Right renal pelvis (tissue), 4 donors: ENCODE measurements around the gene AIFM1. TPM values are rescaled to one million over a fixed set of nuclear protein-coding genes. Genes with fewer than 3 reads are reported as not detected.

Experiments
- DNase-seq, 4 donors: peaks; one replicate each; pipeline ENCODE4 v3.0.0-alpha.2; 2013; ENCODE audit warnings: low read depth in 4 of 4, low spot score in 3 of 4, missing footprints in 1 of 4
- polyA plus RNA-seq, 4 donors: library from polyadenylated mRNA; unstranded; fragments of 120-200 nt; gene quantifications; one replicate each; pipeline ENCODE4 v1.2.1, GENCODE V29; 2013; ENCODE audit not compliant: insufficient read length in 4 of 4

The AIFM1 gene
- polyA plus RNA-seq, 4 donors = 88.7 to 95.9 (median 92.2) TPM

DNA sequence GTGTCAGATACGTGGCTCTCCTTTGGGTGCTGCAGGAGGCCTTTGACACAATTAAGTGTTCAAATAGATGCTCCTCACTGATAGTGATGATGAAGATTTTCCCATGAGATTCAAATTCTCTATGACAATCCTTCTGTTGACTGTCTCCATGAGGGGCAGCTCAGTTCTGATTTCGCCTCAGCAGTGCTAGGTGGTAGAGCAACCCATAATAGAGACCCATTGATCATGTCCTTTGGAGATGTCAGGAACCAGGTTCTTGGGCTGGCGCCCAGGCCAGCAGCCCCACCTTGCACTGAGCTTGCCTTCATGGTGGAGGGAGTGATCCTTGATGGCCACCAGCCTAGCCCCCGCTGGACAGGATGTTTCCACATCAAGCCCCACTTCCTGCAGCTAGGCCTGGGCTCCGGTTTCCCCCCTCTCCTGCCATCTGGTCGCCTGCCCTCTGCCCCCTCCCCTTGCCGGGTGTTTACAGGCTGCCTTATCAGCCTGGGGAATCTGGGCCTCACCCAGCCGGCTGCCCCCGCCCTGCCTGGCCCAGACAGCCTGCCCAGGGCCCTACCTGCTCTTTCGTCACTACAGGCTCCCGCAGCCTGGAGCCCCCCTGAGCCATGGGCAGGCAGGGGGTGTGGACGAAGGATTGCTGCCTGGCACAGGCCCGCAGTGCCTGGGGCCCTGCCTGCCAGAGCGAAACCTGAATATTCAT lies 68.0 kb downstream of the AIFM1 start:
- no peak for DNase-seq

DNA sequence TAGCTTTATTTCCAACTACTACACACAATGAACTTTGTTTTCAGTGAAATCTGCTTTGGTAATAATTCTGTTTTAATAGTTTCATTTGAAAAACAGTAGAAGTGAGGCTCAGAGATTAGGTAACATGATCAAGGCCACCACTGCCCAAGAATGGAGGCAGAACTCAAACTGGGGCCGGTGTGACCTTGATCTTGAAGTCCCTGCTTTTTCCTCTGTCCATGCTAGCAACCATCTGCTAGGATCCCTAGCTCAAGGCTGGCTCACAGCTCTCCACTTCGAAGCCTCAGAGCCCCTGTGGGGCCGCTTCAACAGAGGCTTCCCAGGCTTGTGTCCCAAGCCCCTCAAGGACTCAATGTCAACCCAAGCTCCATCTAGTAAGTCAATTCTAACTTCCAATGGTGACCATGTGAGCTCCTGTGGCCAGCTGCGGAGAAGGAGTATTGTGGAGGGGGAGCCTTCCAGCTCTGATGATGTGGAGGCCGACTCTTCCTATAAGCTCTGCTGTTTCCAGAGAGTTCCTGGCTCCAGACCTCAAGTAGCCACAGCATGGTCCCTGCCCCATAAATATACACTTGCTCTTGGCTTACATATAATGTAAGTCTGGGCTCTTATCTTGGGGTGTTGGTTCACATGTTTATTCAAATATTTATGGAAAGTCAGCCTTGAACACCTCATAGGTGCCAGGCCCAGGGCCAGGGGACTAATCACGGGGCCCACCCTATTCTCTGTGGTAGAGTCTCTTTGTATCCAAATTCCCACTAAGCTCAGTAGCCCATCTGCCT lies 70.2 kb downstream of the AIFM1 start:
- no peak for DNase-seq

DNA sequence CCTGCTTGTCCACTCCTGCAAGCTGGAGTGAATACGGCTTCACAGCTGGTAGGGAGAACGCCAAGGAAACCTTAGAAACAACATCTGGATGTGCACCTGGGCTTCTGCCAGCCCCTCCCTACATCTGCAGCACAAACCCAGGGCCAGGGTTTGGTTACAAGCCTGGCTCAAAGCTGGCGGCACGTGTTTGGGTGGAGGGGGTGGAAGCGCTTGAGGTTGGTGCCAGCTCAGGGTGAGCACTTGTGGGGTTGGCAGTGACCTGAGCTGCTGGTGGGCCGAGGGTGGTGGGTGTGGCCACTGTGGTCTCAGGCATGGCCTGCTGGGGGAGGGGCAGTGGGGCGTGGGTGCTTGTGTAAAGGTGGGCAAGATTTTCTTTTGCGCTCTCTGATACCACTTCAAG lies 70.9 kb downstream of the AIFM1 start:
- no peak for DNase-seq

DNA sequence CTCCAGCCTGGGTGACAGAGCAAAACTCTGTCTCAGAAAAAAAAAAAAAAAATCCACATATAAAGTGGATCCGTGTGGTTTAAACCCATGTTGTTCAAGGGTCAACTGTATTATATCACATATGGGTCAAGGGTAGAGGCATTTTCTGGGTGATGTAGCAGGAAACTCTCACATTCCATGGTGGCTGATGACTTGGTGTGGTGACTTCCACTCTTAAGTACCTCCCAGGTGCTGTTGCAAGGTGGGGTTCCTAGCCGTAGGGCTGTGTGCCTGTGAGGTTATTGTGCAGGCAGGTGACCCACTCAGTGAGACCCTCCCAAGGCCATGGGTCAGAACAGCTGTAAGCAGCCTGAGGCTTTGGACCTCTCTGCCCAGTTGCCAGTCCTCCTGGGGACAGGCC lies 72.4 kb downstream of the AIFM1 start:
- DNase-seq = no peak

DNA sequence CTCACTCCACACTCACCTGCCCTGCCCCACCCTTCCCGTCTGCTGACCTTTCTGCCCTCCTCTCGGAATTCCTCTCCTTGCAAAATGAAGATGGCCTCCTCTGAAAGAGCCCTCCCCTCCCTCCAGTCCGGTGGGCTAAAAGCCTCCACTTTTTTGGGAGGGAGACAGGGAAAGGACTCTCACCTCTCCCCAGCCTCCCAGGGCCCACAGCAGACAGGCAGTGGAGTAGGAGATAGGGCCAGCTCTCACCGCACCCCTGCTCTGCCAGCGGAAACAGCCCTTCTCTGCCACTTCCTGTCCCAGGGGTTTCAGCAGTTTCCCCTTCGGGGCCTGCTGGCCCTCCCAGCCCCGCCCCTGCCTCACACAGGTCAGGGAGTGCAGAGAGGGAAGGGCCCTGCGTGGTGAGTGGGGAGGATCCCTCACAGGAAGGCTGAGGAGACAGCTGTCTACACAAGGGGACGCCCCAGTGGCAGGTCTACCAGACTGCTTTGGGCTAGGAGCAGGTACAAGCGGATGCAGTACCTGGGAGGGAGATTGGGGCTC lies 73.6 kb downstream of the AIFM1 start:
- no peak for DNase-seq

DNA sequence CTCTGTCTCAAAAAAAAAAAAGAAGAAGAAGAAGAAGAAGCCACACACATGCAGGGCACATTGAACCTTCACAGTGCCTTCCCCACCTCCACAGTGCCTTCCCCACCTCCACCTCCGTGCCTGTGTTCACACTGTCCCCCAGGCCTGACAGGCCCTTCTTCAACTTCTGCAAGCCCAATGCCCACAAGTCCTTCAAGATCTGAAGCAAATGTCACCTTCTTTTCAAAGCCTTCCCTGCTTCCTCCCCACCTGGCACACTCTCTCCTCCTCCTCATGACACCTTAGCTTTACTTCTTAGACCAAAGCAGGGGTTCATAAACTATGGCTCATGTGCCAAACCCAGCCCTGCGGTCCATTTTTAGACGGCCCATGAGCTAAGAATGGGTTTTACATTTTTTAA lies 75.3 kb downstream of the AIFM1 start:
- no peak for DNase-seq

DNA sequence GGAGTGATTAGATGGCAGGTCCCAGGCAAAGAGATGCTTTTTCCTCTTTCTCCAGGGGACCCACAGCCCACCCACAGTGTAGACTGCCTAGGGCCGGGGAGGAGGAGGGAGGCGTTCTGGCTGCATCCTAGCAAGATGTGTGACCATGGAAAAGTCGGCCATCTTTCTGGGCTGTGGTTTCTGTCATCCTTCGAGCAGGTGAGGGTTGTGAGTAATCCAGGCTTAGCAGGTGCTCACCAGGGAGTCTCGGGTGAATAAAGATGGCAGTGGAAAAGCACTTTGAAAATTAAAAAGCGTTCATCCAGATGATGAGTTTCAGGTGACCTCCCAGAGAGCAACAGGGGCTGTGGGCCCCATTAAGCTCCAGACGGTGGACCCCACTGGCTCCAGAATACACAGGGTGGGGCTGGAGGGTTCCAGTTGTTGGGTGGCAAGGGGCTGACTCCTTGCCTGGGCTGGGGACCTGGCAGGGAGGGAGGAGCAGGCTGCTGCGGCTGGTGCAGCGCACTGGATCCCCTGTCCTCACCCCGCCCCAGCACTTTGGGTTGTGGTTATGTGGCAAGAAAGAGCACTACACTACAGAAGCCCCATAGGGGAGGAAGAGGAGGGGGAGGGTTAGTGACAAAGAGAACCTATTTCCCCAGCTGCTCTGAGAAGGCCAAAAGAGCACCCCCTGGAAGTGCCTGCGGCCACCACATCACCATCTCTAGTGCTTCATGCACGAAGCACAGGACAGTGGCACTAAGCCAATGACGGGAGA lies 79.0 kb downstream of the AIFM1 start:
- DNase-seq = no peak

DNA sequence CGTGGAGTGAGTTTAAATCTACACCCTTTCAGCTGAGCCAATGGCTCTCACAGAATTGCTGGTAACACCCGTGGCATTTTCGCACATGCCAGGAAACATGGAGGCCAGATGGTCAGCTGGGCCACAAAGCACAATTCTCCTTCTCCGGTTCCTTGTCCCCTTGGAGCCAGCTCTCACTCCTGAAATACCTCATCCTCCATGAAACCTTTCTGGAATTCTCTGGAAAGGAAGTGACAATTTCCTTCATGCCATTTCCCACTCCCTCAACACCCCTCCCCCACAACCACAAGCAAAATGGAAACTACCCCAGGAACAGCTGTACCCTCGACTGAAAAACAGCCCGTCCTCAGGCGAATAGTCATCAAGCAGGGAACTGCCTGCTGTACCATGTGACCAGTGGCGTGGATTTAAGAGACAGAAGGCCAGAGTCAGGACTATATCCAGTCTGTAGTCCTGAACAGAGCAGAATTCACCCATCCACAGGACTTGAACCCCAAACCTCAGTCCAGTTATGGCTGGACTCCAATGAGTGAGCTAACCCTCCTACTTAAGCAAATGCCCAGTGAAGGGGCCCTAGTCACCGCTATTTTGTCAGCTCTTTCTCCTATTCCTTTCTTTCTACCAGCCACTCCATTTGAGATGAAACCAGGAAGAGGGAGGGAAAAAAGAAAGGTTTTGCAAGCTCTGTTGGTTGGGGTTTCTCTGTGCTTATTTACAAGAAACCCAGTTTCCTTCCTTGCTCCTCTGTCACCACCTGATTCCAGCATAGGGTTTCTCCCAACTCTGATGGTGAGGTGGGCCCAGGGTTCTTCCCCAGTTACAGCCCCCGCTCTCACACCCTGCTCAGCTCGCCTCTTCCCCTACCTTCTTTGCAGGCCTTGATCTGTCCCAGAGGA lies 79.8 kb downstream of the AIFM1 start:
- DNase-seq = no peak

DNA sequence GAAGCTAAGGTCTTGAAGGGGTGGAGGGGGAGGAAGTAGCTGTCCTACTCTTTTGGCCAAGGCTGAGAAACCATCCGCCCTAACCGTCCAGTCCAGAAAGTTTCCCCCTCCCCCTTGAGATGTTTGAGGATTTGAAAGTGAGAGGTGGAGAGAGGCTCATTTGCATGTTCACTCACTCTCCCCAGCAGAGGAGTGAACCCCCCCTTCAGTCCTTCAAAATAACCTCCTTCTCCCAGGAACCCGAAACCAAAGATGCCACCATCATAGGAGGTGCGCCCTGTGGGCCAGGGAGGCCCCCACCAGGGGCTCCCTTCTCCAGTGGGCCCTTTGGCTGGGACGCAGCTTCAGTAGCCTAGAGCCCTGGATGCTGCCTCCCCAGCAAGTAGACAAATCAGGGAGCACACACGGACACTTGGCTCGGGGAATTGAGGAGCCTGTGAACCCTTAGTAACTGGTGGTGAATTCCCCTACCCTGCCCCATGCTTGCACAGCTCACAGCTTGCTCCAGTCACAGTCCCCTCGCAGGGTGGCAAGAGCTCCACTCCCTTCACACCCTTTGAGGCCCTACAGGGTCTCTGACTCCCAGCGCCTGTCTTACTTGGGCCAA lies 80.9 kb downstream of the AIFM1 start:
- no peak for DNase-seq

DNA sequence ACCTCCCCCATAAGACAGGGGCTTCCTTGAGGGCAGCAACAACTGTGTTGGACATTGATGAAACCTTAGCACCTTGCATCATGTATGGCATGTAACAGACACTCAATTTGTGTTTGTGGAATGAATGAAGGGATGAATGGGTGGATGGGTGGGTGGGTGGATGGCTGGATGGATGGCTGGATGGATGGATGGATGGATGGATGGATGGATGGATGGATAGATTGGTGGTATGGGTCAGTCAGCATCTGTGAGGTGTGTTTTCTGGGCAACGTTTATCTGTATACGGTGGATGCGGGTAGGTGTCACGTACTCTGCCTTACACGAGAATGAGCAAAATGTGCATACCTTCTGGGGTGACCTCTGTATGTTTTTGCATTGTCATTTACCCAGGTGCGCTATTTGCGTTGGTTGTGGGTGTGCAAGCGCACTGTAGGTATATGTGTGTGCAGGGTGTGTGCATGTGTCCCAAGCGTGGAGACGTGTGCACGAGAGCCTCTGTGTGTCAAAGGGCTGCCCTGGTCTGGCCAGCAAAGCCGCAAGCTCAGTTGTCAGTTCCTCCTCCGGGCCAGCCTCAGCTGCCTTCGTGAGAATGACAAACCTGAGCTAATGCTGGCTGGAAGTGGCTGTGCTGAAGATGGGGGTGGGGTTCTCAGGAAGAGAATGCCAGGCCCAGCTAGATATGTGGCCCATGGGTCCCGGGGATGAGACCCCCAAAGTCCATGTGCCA lies 81.8 kb downstream of the AIFM1 start:
- DNase-seq = no peak

DNA sequence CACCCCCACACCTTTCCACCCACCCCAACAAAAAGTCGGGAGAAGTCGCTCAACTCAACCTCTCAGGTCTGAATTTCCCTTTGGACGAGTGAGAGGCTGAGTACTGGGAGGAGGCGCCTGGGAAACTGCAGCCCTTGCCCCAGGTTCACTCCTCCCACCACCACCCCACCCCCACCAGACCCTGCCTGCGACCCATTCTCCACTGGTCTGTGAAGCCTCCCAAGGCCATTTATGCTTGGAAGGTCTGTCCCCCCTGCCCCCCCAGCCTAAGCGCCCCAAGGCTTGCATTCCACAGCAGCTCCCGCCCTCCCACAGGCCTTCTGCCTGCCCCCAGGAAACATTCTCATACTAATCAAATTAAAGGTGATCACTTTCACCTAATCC lies 82.5 kb downstream of the AIFM1 start:
- DNase-seq = no peak

DNA sequence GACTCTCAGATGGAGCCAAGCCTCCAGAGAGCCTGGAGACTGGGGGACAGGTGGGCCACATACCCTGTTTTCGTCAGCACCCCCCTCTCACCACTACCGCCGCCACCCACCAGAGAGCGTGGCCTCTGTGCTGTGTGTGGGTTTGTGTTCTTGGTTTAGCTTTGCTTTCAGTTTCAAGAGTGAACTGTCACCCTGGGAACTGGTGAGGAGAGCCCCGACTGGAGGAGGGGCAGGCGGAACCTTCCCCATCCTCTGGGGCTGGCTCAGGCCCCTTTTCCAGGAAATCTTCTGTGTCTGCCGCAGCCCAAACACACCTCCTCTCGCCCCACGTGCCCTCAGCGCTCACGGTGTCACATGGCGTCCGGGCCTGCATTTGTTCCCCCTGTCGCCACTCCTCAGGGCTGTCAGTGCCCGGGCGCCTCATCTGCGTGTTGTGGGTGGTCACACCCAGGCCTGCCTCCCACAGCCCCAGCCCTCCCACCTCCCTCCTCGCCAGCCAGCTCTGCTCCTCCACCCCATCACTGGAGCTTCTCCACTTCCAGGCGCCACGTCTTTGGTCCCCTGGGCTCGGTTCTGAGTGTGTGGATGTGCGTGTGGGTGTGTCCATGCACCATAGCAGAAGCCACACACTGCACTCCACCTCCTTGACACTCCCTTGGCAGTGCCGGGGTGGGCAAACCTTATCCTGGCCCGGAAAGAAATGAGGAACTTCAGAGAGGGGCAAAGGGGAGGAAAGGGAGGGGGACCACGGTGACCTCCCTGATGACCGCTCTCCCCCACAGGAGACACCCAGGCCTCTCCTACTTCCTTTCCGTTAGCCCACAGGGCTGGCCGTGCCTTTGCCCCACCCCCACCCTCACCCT lies 83.2 kb downstream of the AIFM1 start:
- no peak for DNase-seq

DNA sequence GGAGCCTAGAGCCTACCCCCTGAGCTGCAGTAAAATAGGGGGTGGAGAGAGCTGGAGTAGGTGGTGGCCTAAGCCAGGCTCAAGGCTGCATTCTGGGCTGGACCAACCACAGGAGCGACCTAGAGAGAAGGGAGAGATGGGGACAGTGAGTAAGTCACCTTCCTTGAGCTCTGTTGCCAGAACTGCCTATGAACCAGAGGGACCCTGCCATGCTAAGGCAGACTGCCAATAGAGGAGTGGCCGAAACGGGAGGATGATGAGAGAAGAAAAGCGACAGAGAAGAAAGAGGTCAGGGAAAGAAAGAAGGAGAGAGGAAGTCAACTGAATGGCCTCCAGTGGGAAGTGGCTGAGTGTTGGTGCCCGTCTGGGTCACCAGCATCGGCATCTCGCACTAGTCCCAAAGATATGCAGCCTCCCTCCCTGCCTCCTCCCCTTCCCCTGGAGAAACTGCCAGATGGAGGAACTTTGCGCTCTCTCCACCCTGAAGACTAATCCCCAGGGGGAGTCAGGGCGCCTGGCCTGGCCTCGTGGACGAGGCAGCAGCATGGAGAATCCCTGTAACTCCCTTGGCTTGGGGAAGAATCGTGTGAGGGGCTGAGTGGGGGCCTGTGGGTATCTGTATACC lies 84.1 kb downstream of the AIFM1 start:
- no peak for DNase-seq

DNA sequence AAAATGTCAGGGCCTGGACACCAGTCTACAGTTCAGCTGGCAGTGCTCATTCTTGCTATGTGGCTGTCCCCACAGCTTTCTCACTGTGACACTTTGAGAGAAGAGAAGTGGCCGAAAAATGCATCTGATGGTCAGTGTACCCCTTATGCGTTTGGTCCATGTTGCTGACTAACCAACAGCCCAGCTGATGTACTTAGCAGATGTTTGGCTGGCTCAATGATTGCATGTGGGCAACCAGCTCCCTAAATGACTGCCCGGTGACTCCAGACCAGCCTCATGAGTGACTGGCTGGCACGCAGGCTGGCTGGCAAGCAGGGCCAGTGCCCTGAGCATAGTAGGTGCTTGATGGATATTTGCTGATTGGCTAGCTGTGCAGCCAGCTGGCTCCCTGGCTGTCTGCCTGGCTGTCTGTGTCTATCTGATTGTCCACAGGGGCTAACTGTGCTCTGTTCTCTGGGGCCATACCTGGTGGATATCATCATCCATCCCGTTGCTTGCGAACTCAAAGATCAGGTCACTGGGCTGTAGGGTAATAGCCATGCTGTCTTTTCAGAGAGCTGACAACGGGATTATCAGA lies 84.8 kb downstream of the AIFM1 start:
- no peak for DNase-seq

DNA sequence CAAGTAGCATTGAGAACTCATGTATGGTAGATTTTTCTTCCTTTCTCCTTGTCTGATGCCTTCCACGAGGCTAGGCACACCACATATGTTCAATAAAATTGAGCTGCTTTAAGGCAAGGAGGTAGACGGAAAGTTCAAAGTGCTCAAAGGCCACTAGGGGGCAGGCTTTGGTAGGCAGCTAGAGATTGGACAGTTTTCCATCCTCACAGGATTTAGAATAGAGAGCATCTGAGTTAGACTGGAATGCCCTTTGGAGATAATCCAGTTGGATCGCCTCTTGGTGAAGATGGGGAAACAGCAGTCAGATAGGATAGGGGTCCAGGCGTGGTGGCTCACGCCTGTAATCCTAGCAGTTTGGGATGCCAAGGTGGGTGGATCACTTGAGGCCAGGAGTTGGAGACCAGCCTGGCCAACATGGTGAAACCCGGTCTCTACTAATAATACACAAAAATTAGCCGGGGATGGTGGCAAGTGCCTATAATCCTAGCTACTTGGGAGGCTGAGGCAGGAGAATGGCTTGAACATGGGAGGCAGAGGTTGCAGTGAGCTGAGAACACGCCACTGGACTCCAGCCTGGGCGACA lies 85.7 kb downstream of the AIFM1 start:
- DNase-seq = no peak
